GM19240 (cell line): ENCODE measurements around the gene CCDC70.
"Not testable (repeated sequence)": the region's sequence is repeated elsewhere in the genome, so short reads cannot be mapped to it uniquely, and the experiment has no call there.

ENCODE experiments used
- DNase-seq: peaks from one replicate; pipeline ENCODE4 v3.0.0; 2011; ENCODE audit warnings: low spot score; ENCODE audit not compliant: insufficient read length

The CCDC70 gene

GRCh38 chr13:51905787-51906186, 44.0 kb downstream of the CCDC70 start:
- no peak for DNase-seq

DNA sequence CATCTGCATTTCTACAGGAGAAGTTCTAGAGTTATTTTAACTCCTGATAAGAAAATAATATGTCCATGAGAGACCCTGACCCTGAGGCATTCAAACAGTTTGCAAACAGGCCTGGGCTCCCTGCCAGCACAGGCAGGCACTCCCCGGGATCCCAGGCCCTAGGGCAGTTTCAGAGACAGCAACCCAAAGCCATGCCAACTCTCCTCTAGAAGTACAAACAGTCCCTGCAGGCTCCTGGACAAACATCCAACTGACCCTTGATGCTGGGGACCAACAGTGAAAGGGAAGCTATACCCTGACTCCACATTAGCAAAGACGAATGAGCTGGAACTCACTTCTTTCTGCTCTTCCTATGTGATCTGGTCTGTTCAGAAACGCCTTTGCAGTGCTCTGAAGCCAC, 44.8 kb downstream of the CCDC70 start:
- DNase-seq: no peak

- no peak for DNase-seq
These were observed 45.4 kb downstream of the CCDC70 start for GRCh38 chr13:51907040-51907732.

- not testable (repeated sequence) for DNase-seq
These were observed 47.5 kb downstream of the CCDC70 start for GRCh38 chr13:51909265-51909664.

- DNase-seq: no peak
These were observed 48.7 kb downstream of the CCDC70 start for GRCh38 chr13:51910508-51910907.

DNA sequence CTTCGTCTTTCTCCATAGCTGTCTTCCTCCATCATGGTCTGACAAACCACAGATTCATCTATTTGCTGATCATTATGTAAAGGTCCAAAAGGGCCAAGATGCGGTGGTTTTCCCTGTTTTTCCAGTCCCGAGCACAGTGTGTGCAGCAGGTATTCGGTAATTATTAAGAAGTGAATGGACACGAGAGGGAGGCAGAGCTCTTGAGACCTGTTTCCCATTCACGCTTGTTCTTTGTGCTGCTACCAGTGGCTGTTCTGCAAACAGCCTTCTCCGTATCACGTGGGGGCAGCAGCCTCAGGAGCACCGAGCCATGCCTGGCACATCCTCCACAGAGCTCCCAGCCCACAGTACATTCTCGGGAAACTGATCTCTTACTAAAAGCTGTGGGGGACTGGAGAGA, 50.3 kb downstream of the CCDC70 start:
- DNase-seq: no peak

- DNase-seq: no peak
These were observed 50.9 kb downstream of the CCDC70 start for GRCh38 chr13:51912511-51913225.

DNA sequence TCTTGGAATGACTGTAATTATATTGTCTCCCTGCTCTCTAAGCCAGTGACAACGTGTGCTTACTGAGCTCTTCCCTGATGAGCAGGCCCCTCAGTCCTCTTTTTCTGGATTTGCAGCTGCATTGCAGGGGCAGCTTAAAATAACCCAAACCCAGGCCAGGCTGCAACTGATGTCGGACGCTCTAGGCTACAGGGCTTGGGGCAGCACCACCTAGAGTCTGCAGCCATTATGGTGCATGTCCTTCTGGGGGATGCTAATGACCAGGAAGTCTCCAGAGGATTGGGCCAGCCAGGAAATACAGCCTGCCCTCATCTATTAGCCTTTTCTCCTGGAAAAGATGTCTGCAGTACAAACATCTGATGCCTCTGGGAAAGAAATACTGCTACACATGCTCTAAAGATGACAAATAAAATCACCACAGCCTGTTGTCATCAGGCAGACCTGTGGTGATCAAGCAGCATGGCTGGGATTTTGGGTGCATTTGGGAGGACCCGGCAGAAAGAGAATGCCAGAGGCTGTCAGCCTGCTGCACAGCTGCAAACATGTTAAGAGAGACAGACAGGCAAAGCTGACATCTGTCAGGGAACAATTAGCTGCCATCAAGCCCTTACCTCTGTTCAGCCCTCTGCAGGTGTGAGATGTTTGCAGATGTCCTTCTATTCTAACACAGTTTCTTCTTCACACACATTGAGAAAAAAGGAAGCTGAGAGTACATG, 51.8 kb downstream of the CCDC70 start:
- DNase-seq: no peak

DNA sequence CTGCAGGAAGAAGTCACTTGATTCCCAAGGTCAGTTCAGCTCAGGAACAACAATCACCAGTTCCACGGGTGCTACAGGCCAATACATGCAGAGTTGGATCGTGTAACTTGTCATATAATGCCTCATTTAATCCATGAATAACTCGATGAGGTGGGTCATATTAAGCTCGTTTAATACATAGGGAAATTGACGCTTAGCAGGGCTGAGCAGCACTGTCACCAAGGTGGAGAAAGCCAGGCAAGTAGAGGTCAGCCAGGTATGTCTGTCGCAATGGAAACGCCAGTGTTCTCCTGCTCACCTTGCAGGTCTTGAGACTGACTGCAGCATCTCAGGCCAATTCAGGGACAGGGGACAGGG, 52.3 kb downstream of the CCDC70 start:
- DNase-seq: no peak
